Ascending aorta (tissue), 2 donors: ENCODE data around the gene TMEM208. TPM values are rescaled to one million over a fixed set of nuclear protein-coding genes. Genes with fewer than 3 reads are reported as not detected.

Source experiments
- DNase-seq, 2 donors: peaks; one replicate each; pipeline ENCODE4 v3.0.0-alpha.2; 2019; ENCODE audit warnings: low spot score in 2 of 2
- H3K27ac ChIP-seq, 2 donors: fragments of 200-600 bp; sonication (generic); one replicate each; pipeline ENCODE4 v1.5.1; 2016 to 2017; ENCODE audit warnings: mild to moderate bottlenecking in 1 of 2
- H3K27me3 ChIP-seq: fragments of 200-600 bp; sonication (generic); one replicate; pipeline ENCODE4 v1.5.1; 2017
- H3K36me3 ChIP-seq, 2 donors: fragments of 200-600 bp; sonication (generic); one replicate each; pipeline ENCODE4 v1.5.1; 2016
- H3K4me1 ChIP-seq, 2 donors: fragments of 200-600 bp; sonication (generic); one replicate each; pipeline ENCODE4 v1.5.1; 2016 to 2017; ENCODE audit warnings: mild to moderate bottlenecking in 1 of 2
- H3K4me3 ChIP-seq, 2 donors: fragments of 200-600 bp; sonication (generic); one replicate each; pipeline ENCODE4 v1.5.1; 2016 to 2017; ENCODE audit warnings: mild to moderate bottlenecking in 1 of 2
- H3K9me3 ChIP-seq, 2 donors: fragments of 200-600 bp; sonication (generic); one replicate each; pipeline ENCODE4 v1.5.1; 2016
- CTCF ChIP-seq, 3 experiments: fragments of 200-600 bp in 2 of 3; fragments of 450-650 bp in 1 of 3; sonication (generic) in 2 of 3; IDR thresholded peaks; one replicate each; pipeline ENCODE4 v1.5.1; 2016 to 2019; ENCODE audit warnings: antibody characterized with exemption in 3 of 3, mild to moderate bottlenecking in 1 of 3, moderate library complexity in 1 of 3
- intact Hi-C: fragments of 100-400 bp; cut with DNase I; formaldehyde crosslinking; loops from one replicate; pipeline ENCODE4 v1.15.1; 2023
- total RNA-seq: library from RNA; depleted of rRNA; stranded (reverse); fragments of >200 nt; gene quantifications from one replicate; pipeline ENCODE4 v1.1.0, GENCODE V29; 2016

The TMEM208 gene
- total RNA-seq, 1 donor from 2014 or later, result 8.3 TPM

GRCh38 chr16:67263201-67263600, 36.3 kb downstream of the TMEM208 start:
- DNase-seq, result no peak
- no peak for TF ChIP-seq CTCF (IDR thresholded peaks at IDR 0.05)
- Histone ChIP-seq H3K27ac (no peak overlapping the region), H3K27me3 (no peaks in the 10 kb centered on the region), H3K9me3 (no peaks in the 10 kb centered on the region), H3K36me3 (no peaks in the 10 kb centered on the region), H3K4me3 (no peak overlapping the region), H3K4me1 (no peaks in the 10 kb centered on the region)
- intact Hi-C loops, result no loop called here

GRCh38 chr16:67264277-67264676, 37.3 kb downstream of the TMEM208 start:
- Histone ChIP-seq H3K27ac (no peak overlapping the region), H3K4me1 (no peaks in the 10 kb centered on the region), H3K9me3 (no peaks in the 10 kb centered on the region), H3K4me3 (no peak overlapping the region), H3K36me3 (no peaks in the 10 kb centered on the region), H3K27me3 (no peaks in the 10 kb centered on the region)
- no peak for DNase-seq
- no peak for TF ChIP-seq CTCF (IDR thresholded peaks at IDR 0.05)
- intact Hi-C loops, result no loop called here

GRCh38 chr16:67264866-67265265, 37.9 kb downstream of the TMEM208 start:
- H3K27ac ChIP-seq, result no peak overlapping the region
- intact Hi-C loops, result no loop called here
- no peak for TF ChIP-seq CTCF (IDR thresholded peaks at IDR 0.05)
- H3K4me3 ChIP-seq, result no peak overlapping the region
- no peaks in the 10 kb centered on the region for H3K4me1 ChIP-seq
- no peak for DNase-seq
- H3K36me3 ChIP-seq, result no peaks in the 10 kb centered on the region
- no peaks in the 10 kb centered on the region for H3K27me3 ChIP-seq
- H3K9me3 ChIP-seq, result no peaks in the 10 kb centered on the region

- H3K27ac ChIP-seq, result no peak overlapping the region
- intact Hi-C loops, result no loop called here
- DNase-seq, result no peak
- H3K36me3 ChIP-seq, result no peaks in the 10 kb centered on the region
- H3K27me3 ChIP-seq, result no peaks in the 10 kb centered on the region
- H3K4me1 ChIP-seq, result no peaks in the 10 kb centered on the region
- no peak overlapping the region for H3K4me3 ChIP-seq
- no peak for TF ChIP-seq CTCF (IDR thresholded peaks at IDR 0.05)
- H3K9me3 ChIP-seq, result no peaks in the 10 kb centered on the region
Measured at GRCh38 chr16:67265834-67266233, 38.9 kb downstream of the TMEM208 start.

- no peak overlapping the region for H3K4me3 ChIP-seq
- H3K4me1 ChIP-seq, result no peaks in the 10 kb centered on the region
- intact Hi-C loops, result no loop called here
- H3K9me3 ChIP-seq, result no peaks in the 10 kb centered on the region
- TF ChIP-seq CTCF (IDR thresholded peaks at IDR 0.05), result no peak
- no peak overlapping the region for H3K27ac ChIP-seq
- peak in 1 of 2 donors; percentile 84 for DNase-seq
- H3K27me3 ChIP-seq, result no peaks in the 10 kb centered on the region
- H3K36me3 ChIP-seq, result no peaks in the 10 kb centered on the region
Measured at GRCh38 chr16:67268136-67268579, 41.2 kb downstream of the TMEM208 start.

- no peaks in the 10 kb centered on the region for H3K27me3 ChIP-seq
- no peaks in the 10 kb centered on the region for H3K9me3 ChIP-seq
- intact Hi-C loops, result no loop called here
- H3K4me3 ChIP-seq, result no peak overlapping the region
- no peak for TF ChIP-seq CTCF (IDR thresholded peaks at IDR 0.05)
- no peak for DNase-seq
- no peaks in the 10 kb centered on the region for H3K4me1 ChIP-seq
- H3K27ac ChIP-seq, result no peak overlapping the region
- H3K36me3 ChIP-seq, result no peaks in the 10 kb centered on the region
Measured at GRCh38 chr16:67269766-67270165, 42.8 kb downstream of the TMEM208 start.
